Activated CD4-positive, alpha-beta T cell treated with anti-CD3 and anti-CD28 coated beads for 4 hours (primary cell): ENCODE data around the gene FAM114A1.
"Not testable (repeated sequence)": the region's sequence is repeated elsewhere in the genome, so short reads cannot be mapped to it uniquely, and the experiment has no call there.

Experiments used
- DNase-seq, 2 donors: peaks; one replicate each; pipeline ENCODE4 v3.0.0-alpha.2; 2020

FAM114A1 gene

DNA sequence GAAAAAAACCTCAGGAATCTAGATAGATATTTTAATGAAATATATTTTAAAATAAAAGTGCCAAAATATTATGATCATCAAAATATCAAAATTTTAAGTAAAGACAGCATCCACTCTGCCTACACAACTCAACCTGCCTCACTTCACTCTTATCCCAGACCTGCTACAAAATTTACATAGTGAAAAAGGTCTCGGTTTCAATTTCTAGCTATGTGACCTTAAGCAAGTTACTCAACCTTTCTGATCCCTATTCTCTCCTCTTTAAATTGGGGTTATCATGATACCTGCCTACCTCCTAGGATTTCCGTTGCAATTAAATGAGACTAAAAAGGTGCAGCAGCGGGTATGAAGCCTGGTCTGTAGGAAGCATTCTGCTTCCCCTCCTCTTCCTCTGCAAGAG, 72.9 kb downstream of the FAM114A1 start:
- no peak for DNase-seq

DNA sequence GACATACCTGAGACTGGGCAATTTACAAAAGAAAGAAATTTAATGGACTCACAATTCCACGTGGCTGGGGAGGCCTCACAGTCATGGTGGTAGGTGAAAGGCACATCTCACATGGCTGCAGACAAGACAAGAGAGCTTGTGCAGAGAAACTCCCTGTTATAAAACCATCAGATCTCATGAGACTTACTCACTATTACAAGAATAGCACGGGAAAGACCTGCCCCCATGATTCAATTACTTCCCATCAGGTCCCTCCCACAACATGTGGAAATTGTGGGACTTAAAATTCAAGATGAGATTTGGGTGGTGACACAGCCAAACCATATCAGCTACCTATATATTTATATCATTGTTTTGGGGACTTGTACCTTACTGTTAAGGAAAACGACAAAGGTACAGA, 74.3 kb downstream of the FAM114A1 start:
- not testable (repeated sequence) for DNase-seq

DNA sequence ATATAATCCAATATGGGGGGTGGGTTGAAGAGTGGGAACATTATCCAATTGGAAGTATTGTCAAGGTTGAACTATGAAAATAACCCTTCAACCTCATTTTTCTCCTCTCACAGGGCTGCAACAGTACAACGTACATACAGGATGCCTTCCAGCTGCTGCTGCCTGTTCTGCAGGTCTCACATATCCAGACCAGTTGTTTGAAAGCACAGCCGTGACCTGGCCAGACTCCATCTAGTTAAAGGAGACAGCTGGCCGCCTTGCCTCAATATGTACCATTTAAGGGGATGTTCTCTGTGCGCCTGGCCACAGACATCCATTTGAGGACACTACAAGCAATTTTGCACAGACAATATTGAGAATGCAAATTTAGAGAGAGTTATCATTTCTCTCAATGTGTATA, 75.7 kb downstream of the FAM114A1 start:
- no peak for DNase-seq

DNA sequence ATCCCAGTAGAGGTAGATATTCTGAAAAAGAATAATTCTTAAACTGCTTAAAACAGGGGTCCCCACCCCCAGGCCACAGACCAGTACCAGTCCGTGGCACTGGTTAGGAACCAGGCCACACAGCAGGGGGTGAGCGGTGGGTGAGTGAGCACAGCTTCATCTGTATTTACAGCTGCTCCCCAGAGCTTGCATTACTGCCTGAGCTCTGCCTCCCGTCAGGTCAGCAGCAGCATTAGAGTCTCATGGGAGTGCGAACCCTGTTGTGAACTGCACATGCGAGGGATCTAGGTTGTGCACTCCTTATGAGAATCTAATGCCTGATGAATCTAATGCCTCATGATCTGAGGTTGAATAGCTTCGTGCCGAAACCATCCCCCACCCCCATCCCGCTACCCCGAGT, 76.8 kb downstream of the FAM114A1 start:
- DNase-seq, result no peak

DNA sequence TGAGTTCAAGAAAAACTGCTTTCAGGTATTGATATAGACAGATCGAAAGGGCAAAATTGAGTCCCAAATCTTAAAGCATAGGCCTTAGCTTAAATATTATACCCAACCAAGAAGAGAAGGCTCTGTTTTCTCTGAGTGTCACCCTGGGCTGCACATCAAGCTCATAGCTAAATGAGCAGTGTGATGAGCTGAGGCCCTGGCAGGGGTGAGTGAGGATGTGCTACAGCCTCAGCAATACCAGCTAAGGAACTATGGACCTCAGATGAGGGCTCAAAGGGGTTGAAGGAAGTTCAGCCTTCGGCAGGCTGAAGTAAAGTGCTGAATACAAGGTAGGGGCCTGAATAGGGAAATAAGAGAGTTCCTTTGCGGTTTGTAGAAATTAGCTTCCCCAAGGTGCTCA, 79.3 kb downstream of the FAM114A1 start:
- DNase-seq, result no peak

DNA sequence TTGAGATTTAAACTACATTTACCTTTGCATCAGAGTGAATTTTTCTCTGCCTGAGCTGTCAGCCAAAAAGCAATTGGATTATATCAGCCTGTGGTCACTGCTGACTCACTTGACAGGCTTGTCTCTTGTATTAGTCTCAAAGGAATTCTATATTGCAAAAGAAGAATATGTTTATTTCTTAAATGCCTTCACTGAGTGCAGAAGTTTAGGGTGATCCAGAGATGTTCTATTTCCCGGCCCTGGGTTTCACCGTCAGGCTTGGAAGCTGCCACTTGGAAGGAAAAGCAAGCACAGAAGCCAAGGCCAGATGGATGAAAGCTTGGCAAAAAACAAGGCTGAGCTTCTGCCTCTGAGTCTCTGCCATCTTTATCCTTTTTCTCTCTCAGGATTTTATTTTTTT, 80.9 kb downstream of the FAM114A1 start:
- no peak for DNase-seq

DNA sequence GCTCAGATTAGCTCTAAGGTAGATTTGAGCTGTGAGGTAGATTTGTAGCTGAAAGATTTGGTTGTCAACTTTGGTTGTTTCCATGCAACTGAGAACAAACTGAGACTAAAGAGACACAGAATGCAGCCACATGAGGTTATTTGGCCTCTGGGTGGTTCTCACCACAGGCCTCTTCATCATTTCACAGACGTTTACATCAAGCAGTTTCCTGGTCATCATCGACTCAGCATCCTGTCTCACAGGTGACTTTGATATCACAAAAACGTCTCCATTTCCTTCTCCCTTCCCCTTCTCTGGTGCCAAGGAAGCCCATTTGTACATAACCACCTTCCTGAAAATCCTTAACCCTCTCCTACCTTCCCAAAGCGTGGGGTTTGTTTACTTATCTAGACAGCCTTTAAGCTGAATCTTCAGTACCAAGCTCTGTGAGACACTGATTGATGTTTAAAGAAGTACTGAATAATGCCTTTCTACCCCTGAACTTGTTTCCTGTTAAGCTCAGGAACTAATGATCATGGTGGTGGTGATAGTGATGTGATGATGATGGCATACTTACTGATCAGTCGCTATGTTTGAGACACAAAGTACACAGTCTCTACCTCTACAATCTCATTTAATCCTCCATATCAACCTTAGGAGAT, 81.9 kb downstream of the FAM114A1 start:
- no peak for DNase-seq

DNA sequence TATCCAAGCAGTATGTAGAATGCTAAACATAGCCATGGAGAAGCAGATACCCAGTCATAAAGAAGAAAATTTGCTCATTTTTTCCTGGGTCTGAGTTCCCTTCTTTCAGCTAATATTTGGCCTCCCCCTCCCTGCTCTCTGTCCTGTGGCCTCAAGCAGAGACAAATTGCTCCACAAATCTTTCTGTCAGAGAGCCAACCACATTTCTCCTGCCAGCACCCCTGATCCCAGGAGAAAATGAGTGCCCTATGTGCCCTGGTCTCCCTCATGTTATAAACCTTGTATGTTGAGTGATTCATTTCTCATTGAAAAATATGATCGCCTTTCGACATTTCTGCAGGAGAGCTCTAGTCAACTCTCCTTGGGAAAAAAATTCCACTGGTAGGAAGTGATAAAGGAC, 82.6 kb downstream of the FAM114A1 start:
- DNase-seq, result no peak

DNA sequence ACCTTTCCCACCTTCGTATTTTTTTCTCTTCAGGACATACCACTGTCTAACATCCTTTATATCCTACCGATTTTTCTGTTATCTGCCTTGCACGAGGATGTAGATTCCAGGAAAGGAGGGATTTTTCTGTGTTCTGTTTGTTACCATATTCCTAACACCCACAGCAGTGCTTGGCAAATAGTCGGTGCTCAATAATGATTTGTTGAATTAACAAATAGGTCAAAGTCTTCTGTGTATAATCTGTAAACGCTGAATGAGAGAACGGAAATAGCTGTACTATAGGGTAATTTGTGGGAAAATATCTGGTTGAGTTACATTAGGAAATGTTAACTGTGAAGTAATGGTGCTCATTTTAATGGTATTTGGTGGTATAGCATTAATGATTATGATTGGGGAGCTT, 83.1 kb downstream of the FAM114A1 start:
- DNase-seq, result no peak

DNA sequence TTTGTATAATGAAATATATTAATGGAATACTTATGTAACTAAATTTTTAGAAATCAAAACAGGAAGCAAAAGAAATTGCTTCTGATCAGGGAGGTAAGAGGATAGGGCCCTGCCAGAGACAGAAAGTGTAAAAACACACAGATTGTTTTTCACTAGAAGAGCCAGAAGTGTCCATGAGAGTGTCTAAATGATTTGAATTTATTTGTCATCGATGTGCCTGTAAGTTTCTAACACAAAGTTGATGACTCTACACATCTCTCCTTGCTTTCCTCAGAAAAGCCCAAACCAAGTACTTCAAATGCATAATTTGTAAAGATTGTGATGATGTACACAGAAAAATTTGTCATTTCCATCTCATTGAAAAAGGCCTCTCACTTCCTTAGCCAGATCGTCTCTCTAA, 84.0 kb downstream of the FAM114A1 start:
- DNase-seq, result no peak

DNA sequence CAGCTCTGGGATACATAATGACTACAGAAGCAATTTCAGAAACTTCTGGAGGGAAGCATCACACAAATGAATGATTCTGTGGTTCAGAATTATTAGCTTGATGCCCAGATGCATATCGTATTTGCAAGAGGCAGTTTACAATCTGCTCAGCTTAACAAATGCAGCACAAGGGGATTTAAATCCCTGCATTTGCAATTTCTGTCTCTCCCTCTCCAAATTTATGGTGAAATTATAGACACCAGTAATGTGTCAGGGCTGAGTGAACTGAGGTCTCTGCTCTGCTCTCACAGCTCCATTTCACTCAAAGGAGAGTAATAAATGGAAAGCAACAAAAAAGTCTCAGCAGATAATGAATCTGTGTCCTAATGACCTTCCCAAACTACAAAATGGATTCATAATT, 84.4 kb downstream of the FAM114A1 start:
- DNase-seq, result no peak

DNA sequence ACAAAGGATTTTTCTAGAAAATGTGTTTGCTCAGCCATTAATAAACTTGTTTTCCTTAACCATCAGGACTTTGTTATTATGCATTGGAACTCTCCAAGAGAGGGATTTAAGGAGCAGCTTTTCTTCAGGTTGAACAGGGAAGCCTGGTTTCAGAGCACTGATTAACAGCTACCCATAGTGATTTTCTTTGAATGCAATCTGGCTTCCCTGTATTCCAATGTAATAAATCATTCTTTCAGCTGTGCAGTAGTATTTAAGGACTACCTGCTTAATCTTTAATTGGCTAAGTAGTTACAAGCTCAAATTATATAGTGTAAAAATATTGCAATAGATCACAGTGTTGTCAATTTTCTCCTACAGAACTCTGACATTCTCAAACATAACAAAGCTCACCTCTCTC, 87.1 kb downstream of the FAM114A1 start:
- no peak for DNase-seq

DNA sequence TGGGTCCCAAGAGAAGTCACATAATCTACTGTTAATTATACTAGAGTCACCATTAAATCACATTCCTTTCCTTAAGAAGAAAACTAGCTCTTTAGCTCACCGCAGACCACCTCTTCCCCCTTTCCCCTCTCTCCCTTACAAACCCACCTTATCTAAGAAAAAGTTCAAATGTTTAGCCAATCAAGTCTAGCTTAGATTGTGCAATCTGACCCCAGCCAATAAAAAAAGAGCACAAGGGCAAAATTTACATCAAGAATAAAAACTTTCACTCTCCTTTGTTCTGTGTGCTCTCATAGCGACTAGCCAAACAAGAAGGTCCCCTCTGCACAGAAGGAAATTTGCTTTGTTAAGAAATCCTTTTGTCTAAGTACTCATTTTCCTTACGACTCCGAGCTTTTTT, 88.4 kb downstream of the FAM114A1 start:
- no peak for DNase-seq

DNA sequence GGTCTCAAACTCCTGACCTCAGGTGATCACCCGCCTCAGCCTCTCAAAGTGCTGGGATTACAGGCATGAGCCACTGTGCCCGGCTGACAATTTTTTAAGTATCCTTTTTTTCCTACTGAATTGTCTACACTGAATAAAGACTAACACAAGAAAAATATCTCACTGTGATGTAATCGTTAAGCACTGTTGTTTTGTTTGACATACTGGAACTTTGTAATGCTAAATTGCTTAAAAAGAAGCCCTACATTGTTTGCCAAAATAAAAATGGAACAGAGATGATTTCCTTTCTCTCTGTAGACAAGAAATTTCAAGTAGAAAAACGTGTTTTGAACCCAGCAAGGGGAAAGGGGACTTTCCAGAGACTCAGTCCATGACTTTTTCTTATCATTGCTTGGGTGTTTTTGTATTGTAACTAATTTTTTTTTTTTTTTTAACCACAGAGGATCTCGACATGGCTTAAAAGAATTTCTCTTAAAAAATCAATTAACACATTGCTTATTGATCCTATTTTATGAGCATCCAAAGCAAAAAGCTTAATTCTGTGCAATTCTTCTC, 89.7 kb downstream of the FAM114A1 start:
- DNase-seq, result no peak

DNA sequence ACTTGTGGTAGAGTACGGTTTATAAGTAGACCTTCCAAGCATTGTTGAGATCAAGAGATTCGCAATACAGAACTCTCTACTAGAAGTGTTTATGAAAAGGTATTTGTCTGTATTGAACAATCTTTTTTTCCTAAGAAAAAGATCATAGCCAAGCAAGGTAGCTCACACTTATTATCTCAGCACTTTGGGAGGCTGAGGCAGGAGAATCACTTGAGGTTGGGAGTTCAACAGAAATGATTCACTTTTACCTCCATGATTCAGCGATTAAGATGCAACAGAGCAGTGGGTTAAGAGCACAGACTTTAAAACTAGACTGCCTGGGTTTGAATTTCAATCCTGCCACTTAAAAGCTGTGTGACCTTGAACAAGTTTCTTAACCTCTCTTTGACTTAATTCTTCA, 90.3 kb downstream of the FAM114A1 start:
- no peak for DNase-seq

DNA sequence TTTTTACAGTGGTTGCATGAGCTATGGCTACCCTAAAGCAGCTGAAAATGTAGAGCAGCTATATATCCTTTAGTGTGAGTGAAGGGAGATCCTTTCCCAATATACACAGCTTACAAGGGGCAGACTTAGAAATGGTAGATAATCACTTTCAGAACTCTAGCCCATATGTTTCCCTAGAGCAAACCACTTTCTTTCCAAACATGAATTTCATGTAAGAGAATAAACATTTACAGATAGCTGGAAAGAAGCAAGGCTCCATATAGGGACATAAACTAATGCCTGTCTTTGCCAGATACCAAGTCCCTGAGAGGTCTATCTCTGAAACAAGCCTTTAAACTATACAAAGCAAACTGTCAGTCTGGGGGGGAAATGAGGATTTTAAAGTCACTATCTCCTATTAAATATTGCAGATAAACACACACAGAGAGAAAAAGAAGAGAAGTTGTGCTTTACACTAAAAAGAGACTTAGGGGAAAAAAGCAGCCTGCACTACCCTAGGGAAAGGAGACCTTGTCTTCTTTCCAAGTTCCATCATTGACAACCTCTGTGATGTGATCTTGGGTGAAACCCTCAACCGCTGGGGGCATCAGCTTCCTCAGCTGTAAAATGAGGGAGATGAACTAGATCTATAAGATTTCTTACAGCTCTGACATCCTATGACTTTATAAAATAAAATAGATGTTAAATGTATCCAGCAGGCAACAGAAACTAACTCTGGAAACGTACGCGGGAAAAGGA, 91.0 kb downstream of the FAM114A1 start:
- DNase-seq, result no peak

DNA sequence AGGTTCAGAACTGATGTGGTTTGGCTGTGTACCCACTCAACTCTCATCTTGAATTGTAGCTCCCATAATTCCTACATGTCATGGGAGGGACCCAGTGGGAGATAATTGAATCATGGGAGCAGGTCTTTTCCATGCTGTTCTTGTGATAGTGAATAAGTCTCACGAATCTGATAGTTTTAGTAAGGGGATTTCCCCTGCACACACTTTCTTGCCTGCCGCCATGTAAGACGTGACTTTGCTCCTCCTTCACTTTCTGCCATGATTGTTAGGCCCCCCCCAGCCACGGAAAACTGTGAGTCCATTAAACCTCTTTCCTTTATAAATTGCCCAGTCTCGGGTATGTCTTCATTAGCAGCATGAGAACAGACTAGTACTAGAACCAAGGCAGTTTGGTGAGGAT, 91.6 kb downstream of the FAM114A1 start:
- not testable (repeated sequence) for DNase-seq

DNA sequence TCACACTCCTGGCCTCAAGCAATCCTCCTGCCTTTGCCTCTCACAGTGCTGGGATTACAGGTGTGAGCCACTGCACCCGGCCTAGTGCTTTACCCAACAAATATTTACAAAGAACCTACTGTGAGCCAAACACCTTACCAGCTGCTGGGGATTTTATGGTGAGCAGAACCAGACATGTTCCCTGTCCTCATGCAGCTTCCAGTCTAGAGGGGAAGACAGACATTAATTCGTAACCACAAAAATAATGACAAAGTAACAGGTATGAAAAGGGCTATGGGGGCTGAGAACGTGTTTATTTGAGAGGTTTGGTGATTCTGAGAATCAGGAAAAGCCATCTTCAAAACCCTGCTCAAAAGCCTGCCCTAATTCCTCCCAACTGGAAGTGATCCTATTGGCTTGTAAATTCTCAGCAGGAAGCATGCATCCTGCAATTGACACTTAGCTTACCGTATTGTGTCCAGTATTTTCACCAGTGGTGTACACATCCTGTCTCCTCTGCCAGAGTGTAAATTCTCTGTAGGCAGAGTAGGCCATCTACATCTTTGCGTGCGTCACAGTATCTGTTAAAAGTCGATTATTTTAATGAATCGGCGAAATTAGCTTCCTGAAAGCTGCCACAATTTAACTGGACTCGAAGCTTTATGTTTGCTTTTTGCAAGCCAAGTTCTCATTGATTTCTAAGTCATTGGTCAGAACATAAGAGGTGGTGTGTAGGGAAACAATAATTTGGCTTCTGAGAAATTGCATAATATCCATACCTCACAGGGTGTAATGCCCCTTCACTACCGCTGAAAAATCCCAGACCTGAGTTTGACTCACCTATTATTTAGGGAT, 97.6 kb downstream of the FAM114A1 start:
- DNase-seq, result no peak

DNA sequence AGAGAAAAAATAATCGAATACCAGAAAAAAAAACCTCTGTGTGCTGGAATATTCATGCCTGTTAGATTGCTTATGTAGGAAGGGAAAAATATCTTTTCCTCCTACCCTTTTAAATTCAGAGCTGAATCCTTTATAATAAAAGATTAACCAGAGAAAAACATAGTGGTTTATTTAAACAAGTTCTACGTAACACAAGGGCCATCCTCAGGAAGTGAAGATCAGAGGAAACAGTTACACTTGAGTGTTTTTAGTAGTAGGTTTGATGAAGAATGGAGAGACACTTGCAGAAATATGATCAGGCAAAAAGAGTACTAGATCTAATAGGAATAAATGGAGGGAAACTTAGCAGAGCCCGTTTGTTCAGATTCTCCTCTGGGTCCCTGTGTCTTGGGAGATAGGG, 98.3 kb downstream of the FAM114A1 start:
- DNase-seq, result no peak

DNA sequence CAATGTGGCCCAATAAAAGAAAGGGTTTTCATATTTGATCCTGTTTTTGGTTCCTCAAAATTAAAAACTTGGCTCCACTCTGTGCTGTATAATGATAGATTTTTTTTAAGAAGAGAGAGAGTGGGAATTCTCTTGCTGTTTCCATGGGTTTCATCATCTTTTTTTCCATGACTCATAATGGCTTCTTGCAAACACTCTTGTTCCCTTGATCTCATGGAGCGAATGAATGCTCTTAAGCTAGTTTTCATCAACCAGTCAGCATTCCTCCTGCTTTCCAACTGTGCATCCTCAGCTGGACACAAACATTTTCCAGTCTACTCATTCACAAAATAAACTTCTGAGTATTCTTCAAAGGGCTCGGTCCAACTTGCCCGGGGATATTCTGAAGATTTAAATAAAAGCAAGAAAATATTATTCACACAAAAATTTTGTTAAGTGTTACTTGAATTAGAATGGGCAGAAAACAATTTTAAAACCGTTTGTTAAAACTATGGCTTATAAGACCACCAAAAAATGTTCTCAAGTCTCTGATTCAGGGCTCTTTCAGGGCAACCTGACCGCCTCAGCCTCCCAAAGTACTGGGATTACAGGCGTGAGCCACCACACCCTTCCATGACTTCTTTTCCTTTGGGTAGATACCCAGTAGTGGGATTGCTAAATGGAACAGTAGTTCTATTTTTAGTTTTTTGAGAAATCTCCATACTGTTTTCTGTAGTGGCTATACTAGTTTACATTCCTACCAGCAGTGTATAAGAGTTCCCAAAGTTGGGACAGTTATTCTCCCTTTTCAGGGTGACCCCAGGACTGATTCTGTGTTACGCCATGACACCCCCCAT, 99.9 kb downstream of the FAM114A1 start:
- no peak for DNase-seq

DNA sequence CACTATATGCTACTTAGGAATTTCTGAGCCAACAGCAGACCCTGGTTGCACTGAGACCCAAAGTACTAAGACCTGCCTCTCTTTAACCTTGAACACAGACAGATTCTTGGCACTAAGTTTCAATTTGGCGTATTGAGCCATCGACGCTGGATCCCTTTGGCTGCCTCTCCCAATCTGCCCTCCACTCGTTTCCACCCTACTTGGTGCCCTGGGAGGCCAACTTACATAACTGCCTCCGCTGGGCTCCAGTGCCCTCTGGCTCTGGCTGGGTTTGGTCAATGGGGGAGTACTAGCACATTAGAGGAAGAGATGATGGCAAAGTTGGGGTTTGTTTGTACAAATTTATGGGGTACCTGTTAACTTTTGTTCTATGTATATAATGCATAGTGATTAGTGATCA, 101.1 kb downstream of the FAM114A1 start:
- DNase-seq, result no peak

DNA sequence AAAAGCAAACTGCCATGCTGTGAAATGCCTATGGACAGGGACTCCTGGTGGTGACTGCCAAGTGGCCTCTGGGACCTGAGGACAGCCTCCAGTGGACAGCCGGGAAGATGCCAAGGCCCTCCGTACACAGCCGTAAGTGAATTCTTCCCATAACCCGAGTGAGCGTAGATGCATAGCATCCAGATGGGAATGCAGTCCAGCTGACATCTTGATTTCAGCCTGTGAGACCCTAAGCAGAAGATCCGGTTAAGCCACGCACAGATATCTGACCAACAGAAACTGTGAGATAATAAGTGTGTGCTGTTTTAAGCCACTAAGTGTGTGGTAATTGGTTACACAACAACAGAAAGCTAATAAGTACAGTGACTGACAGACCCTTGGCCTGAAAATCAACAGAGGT, 108.7 kb downstream of the FAM114A1 start:
- no peak for DNase-seq

DNA sequence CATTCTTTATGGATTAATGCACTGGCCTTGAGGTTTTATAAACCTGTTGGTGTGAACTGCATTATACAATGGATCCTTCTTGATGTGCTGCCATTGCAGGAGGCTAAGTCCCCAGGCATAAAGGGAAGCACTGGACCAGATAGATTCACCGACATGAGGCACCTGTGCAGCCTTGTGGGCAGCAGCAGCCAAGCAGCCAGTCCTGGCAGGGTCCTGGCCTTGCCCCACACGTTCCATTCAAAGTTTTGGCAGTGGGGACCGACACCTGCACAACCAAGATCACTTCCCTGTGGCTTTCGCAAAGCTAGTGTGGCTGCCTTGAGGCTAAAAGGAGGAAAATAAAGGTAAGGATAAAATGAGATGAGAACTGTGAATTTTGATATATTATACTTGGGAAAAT, 111.5 kb downstream of the FAM114A1 start:
- no peak for DNase-seq
